ENCODE measurements around the gene TRPM3.

Gene TRPM3

DNA sequence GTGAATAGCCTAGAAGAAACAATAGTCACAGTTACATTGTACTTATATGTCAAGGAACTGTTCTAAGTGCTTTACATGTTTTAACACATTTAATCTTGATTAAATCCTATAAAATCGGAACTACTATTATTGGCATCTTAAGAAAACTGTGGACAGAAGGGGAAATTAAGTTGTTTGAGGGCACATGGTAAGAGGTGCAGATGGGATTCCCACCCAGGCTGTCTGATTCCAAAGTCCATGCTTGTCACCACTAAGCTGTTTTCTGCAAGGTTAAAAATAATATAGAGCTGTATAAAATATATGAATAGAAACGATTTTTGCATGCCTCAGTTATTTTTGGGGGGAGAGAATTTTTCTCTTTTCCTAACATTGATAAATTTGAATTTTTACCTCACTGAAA, 512.4 kb downstream of the TRPM3 start:
- no peak for DNase-seq (ENCODE audit: low read depth)
- no peak overlapping the region for H3K4me3 ChIP-seq (ENCODE audit: low read depth, low read length)

DNA sequence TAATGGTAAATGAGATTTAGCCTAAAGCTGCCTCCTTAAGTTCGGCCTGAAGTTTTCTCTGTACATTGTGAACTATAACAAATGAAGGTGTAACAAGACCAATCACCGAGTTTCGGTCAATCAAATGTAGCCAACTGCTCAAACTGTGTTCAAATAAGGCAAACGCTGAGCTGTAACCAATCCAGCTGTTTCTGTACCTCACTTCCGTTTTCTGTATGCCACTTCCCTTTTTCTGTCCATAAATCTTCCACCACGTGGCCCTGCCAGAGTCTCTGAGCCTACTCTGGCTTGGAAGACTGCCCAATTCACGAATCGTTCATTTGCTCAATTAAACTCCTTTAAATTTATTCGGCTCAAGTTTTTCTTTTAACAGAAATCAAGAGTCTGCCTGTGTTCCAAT, 513.5 kb downstream of the TRPM3 start:
- DNase-seq (ENCODE audit: low read depth) = no peak
- no peak overlapping the region for H3K4me3 ChIP-seq (ENCODE audit: low read depth, low read length)

DNA sequence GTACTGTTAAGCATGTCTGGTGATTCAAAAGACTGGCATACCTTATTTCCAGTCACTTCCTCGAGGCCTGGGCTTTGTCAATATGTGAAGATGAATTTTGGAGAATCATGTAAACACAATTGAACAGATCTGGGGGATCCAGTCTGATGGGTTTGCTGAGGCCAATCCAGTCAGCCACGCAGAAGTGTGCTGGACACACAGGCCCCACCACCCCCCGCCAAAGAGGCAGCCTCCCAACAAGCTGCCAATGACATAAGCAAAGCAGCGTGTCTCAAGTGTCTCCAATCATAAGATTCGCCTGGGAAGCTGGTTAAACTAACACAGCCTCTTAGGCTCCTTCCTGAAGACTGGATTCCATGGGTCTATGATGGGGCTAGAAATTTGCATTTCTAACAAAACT, 514.1 kb downstream of the TRPM3 start:
- H3K4me3 ChIP-seq (ENCODE audit: low read depth, low read length) = no peak overlapping the region
- DNase-seq (ENCODE audit: low read depth) = no peak

DNA sequence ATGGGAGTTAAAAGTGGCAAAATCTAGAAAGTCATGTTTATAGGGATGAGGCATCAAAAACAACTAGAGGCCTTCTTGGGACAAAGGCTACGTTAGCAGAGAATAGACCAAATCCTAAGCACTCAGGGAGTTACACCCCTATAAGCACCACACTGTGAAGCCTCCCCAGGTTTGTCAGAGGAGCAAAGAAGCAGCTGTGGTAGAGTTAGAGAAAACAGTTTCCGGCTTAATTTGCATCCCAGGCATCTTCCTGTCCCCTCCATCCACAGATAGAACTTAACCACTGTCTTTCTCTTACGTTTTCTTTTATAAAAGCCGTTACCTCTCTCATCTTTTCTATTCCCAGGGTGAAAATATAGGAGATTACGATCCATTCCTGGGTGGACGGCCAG, 518.4 kb downstream of the TRPM3 start:
- H3K4me3 ChIP-seq (ENCODE audit: low read depth, low read length) = no peak overlapping the region
- DNase-seq (ENCODE audit: low read depth) = no peak

DNA sequence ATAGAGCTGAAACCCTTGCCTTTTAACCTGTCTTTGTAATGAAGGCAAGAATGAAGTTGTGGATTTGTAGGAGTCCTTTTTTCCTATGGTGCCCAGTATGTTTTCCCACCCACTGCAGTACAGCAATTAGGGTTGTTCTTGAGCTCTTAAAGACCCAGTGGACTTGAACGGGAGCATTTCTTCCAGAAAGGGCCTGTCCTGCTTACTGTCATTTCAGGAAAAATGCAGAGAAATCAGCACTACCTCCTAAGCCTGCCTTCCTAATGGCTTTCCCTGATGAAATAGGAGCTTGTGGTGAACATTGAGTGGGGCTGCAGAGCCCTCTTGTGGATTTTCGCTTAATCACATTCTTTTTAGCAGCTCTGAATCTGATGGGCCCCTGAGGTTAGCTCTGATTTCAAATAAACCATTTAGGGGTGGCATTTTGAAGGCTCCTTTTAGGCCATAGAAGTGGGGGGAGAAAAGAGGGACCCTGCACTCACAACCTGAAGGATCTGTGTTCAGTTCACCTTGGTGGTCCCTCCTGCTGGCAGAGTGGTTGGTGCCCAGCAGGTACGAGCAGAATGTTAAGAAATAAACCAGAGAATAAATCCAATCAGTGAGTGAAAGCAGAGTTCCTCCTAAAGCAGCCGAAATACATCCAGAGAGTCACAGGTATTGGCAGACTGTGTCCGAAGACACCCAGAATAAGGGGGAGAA, 519.0 kb downstream of the TRPM3 start:
- peak overlapping the region; percentile 3 for H3K4me3 ChIP-seq (ENCODE audit: low read depth, low read length)
- peak; percentile 68 for DNase-seq (ENCODE audit: low read depth)

DNA sequence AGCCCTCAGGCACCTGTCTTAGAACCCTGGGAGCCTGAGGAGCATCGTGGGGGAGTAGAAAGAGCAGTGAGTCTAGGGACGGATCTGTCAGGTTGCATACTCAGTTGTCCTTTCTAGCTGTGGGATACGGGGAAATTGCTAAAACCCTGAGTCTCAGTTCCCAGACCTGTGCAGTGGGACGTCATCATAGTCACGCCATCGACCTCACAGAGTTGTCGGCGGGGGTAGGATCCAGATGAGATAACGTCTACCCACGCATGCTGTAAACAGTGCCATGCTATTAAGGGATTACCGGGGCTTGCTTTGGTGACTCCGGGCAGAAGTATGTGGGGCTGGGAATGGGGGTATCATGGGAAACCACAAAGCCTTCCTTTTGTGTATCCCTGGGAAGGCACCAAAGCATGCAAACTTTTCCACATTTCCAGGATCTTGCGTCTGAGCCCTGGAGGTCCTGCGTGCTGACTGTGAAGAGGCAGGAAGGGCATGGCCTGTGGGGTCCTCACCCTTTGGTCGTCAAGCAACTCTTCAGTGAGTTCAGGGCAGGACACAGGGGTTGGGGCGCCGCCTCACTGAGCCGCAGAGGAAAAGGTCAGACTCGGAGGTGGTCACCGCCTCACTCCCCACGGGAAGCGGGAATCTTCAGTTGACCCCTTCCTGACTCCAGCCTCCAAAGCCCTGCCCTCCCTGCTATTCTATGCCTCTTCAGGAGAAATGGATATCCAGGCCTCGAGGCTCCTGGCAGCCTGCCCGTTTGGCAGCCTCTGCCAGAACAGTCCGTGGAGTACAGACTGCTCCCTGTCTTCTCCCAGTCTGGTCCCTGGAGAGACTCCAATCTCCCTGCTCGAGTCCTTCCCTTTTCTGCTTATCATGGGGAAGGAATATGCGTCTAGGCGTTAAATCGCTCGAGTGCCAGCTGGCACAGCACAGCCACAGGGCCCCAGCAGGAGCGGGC, 520.1 kb downstream of the TRPM3 start:
- DNase-seq (ENCODE audit: low read depth) = peak; percentile 99
- peak overlapping the region; percentile 16 for H3K4me3 ChIP-seq (ENCODE audit: low read depth, low read length)

DNA sequence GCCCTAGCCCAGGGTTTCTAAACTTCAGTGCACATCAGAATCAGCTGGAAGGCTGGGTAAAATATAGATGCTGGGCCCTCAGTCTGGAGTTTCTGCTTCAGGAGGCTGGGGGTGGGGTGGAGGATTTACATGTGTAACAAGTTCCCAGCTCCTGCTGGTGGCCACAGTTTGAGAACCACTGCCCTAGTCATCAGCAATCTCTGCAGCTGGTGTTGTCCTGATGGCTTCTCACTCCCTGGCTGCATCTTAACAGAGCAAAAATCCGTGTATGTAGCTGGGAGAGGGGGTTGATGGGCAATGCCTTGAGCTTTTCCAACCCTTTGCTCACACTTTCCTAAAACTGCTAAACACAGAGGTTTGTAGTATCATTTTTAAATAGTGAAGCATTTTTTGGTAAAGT, 520.9 kb downstream of the TRPM3 start:
- DNase-seq (ENCODE audit: low read depth) = peak; percentile 63
- no peak overlapping the region for H3K4me3 ChIP-seq (ENCODE audit: low read depth, low read length)

DNA sequence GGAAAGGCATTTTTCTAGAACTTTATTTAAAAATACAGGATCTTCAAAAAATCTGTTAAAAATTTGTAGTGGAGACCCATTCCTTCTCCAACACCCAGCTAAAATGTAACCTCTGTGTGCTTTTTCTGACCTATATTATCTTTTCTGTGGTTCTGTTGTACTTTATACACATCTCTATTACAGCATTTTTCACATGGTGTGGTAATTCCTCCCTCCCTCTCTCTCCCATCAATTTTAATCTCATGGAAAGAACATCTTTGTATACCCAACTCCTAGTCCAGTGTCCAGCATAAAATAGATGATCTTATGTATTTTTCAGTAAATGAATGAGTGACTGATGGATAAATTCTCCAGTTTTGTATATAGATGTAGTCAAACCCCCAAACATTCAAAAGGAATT, 523.5 kb downstream of the TRPM3 start:
- no peak for DNase-seq (ENCODE audit: low read depth)
- no peak overlapping the region for H3K4me3 ChIP-seq (ENCODE audit: low read depth, low read length)

DNA sequence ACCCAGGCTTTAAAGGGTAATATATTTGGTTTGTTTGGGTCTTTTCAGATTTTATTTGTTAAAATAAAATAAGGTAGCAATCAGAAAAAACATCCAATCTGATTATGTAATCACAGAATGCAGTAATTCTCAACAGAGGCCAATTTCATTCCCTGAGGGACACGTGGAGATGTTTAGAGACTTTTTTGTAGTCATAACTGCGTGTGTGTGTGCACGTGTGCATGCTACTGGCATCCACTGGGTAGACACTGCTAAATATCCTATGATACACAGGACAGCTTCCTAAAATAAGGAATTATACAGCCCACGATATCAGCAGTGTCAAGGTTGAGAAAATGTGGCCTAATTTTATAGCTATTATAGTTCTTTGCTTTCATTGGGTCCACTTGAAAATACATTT, 526.2 kb downstream of the TRPM3 start:
- no peak overlapping the region for H3K4me3 ChIP-seq (ENCODE audit: low read depth, low read length)
- no peak for DNase-seq (ENCODE audit: low read depth)

DNA sequence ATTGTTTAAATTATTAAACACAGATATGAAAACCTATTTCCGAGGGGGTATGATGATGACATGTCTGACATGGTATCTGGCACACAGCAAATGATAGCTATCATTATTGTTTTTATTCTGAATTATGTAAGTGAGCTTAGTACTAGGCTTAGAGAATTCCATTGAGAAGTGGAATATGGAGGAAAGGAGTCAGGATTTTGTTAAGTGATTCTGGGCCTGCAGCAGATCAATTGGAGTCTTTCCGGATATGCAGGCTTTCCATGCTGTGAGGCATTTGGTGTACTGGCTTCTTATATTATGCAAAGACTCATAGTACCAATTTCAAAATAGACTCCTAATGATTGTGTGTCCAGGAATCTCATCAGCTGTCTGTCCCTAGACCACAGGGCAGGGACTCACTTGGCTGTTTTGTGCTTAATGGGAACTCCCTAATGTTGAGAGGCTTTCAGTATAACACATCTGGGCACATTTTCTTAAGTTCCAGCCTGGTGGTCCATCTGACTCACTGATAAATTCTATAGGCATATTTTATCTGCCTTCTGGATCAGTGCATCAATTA, 527.0 kb downstream of the TRPM3 start:
- DNase-seq (ENCODE audit: low read depth) = no peak
- H3K4me3 ChIP-seq (ENCODE audit: low read depth, low read length) = no peak overlapping the region

DNA sequence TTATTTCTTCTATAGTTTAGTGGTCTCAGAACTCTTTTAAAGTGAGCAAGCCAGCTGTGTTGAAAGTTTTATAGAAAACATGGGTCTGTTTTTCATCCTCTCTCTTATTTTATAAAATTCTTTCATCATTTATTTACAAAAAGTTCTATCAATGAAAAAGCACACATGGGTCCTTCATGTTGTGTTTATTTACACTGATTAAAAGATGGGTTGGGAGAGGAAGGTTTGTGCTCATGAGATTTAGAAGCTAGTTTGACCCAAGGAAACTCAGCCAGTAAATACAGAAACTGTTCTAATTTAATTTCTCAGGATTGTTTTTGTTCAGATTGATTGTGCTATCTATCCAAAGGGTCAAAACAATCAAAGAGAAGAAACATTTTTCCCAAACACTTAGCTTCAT, 528.2 kb downstream of the TRPM3 start:
- no peak for DNase-seq (ENCODE audit: low read depth)
- H3K4me3 ChIP-seq (ENCODE audit: low read depth, low read length) = no peak overlapping the region

DNA sequence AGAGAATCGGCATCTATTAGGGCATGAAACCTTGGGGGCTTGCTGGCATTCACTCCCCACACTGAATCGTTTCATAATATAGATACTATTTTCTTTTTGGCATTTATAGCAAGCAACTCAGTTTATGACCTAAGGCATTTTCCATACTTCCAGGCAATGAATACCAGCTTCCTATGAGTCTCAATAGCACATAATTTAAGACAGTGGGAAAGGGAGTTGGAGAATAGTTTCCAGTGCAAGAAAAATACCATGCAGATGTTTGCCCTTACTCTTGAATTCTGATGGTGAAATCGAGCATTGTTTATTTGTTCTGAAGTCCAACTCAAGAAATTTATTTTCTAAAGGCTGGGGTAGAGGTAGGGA, 531.1 kb downstream of the TRPM3 start:
- H3K4me3 ChIP-seq (ENCODE audit: low read depth, low read length) = no peak overlapping the region
- DNase-seq (ENCODE audit: low read depth) = peak; percentile 64

DNA sequence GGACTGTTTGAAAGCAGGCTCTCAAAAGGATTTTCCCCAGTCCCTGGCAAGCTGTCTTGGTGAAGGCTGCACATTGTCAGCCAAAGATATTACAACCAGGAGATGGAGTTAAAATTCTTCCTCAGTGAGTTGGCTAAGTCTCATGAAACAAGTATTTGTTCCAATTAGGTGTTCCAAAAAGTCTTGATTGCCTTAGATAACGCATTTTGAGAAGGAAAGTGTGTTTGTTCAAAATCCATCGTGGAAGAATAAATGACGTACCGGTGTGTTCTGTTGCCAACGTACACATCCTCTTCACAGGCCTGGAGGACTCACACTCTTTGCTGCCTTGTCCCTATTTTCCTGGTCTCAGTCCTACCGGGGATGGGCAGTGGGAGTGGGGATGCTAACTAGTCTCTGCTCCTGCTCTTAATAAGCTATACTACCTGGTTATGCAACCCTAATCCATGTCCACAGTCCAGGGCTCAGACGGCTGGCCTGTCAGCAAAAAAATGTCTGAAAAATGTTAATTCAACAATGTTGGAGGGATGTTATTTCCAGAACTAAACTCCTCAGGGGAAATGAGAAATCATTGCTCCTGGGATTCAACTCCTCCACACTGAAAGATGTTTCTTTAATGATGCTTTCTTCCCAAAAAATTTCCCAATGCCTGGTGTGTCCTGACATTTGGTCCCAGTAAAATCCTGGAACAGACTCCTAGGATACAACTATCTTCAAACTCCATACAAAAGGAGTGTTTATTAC, 531.7 kb downstream of the TRPM3 start:
- H3K4me3 ChIP-seq (ENCODE audit: low read depth, low read length) = no peak overlapping the region
- DNase-seq (ENCODE audit: low read depth) = peak; percentile 81

DNA sequence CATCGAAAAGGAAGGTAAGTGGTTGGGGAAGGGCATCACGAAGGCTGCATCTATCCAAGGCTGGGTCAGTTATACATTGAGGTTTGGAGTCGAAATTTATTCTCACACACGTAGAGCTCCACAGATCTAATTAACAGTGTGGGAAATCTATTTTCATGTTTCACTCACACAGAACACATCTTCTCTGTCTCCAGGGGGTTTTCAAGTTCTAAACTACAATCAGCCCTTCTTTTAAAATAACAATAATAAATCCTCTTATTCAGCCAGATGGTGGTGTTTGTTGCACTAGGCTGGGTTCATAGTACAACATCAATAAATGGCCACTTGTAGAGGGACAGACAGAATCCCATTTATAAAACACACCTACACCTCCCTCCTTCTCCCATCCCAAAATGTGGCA, 532.4 kb downstream of the TRPM3 start:
- no peak overlapping the region for H3K4me3 ChIP-seq (ENCODE audit: low read depth, low read length)
- DNase-seq (ENCODE audit: low read depth) = no peak

DNA sequence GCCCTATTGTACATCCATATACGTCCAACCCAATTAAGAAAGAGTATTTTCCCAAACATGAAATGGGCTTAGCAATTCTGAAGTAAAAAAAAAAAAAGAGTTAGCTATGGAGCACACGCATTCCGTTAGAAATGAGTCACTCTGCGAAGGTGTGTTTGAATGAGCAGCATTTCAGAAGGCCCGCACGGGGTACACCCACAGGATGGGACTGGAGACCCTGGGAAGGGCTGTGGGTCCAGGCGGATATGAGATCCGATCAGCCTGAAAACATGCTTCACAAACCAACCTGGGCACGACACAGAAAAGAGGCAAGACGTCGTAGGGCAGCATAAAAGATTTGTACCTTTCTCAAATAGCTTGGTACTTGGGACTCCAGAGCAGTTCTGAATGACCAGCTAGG, 533.0 kb downstream of the TRPM3 start:
- no peak for DNase-seq (ENCODE audit: low read depth)
- H3K4me3 ChIP-seq (ENCODE audit: low read depth, low read length) = no peak overlapping the region

DNA sequence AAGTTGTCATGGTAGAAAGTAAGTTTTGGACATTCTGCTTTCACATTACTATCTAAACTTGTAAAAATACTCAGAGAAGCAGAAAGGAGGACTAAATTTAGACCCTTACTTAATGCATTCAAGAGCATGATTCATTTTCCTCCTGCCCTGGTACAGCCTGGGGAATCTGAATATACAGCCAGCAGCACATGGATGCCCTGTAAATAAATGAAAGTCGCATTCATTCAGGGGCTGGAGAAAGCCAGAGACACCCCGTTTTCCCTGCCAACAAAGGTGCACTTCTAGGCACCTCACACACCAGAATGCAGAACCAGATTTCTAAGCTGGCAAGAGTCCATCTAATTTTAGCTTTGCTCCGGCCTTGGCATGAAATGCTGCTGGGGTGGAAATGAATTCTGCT, 534.2 kb downstream of the TRPM3 start:
- DNase-seq (ENCODE audit: low read depth) = no peak
- no peak overlapping the region for H3K4me3 ChIP-seq (ENCODE audit: low read depth, low read length)

DNA sequence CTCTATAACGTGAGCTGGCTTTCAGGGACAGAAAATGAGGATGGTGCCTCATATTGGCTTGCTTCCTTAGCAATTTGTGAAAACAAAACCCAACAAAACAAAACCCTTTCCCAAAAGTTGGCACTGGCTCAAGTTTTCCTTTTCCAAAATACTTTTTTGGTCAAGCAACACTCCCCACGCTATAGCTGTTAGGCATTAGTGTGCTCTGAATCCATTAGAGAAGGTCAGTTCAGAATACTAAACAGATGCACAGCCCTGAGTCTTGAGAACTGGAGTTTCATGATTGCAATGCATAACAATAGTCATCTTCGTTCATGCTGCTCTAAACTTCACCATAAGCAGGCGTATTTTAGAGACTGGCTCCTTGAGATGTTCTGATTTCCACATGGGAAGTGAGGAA, 534.9 kb downstream of the TRPM3 start:
- H3K4me3 ChIP-seq (ENCODE audit: low read depth, low read length) = no peak overlapping the region
- no peak for DNase-seq (ENCODE audit: low read depth)

DNA sequence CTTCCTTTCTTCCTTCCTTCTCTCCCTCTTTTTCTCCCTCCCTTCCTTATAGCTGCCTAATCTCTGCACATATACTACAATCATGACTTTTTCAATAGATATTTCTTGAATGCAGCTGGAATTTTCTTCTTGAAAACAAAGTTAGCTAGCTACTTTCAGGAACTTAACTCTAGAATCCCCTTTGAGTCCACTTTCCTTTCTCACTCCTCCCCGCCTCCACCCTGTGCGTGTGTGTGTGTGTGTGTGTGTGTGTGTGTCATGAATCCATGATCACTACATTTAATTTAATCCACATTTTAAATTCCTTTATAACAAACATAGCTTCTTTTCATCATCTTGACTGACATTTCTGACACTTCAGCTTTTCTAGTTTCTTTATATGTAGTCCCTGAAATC, 539.5 kb downstream of the TRPM3 start:
- DNase-seq (ENCODE audit: low read depth) = no peak
- no peak overlapping the region for H3K4me3 ChIP-seq (ENCODE audit: low read depth, low read length)

DNA sequence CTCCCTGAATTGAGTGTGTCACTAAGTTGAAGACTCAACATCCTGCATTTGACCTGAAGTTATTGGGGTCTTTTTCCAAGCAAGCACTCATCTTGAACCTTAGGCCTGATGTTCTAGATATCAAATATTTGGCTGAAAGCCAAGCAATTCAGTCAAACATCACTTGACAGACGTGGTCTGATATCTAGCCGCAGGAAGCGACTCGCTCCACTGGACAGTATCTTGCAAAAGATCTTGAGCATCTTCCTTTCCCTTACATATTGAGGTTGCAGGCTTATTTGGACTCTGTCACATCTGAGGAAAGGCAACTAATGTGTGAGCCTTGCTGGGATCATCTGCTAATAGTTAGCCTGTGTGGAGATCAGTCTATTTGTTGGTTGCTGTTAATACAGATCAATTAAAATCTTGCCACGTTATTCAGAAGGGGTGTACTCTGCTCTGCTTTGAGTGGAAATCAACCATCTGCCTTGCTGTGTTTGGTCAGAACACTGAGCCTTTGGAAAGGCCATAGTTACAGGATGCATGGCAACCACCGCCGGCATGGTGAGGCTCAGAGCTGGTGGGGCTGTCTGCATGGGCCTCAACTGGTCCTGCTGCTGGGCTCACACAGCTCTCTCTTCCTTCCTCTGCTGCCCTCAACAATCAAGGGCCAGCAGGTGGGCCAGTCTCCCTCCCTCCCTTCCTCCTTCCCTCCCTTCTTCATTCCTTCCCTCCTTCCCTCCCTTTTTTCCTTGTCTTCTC, 540.0 kb downstream of the TRPM3 start:
- DNase-seq (ENCODE audit: low read depth) = no peak
- H3K4me3 ChIP-seq (ENCODE audit: low read depth, low read length) = no peak overlapping the region
